ENCODE data around the gene ZNF665.
"Not testable (repeated sequence)": the region's sequence is repeated elsewhere in the genome, so short reads cannot be mapped to it uniquely, and the experiment has no call there.

ZNF665 gene

DNA sequence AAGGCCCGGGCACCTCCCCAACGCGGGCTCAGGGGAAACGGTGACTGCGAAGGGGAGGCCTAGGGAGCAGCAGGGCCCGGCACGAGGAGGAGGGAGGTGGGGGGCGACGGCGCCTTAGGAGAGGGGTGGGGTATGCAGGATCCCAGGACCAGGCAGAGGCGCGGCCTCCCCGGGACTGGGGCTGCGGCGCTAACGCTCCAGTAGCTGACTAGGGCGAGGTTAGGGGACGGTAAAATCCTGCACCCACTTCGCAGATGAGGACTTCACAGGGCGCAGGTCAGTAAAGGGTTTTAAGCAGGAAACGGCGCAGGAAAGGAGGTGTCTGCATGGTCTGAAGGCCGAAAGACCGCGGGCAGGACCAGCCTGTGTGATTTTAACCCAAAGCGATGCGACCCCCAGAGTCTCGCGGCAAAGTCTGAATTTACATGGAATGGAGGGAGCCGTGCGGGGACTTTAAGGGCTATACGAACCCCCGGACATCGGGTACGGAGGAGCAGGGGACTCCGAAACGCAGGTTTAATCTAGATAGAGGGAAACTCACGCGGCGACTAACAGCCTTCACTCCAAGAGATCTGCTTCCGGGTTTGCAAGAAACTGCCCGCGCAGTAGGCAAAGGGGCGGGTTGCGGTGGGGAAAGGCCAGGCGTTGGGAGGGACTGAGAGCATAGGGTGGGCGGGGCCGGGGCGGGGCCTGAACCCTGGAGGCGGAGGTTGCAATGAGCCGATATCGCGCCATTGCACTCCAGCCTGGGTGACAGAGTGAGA is at the start of gene ZNF665:
TSS of gene ZNF665 (minus strand) at position 588 of the 764 bp plus-strand sequence. CDS start 10,460 bp downstream, outside the sequence.
- TF ChIP-seq, protein P1, sequence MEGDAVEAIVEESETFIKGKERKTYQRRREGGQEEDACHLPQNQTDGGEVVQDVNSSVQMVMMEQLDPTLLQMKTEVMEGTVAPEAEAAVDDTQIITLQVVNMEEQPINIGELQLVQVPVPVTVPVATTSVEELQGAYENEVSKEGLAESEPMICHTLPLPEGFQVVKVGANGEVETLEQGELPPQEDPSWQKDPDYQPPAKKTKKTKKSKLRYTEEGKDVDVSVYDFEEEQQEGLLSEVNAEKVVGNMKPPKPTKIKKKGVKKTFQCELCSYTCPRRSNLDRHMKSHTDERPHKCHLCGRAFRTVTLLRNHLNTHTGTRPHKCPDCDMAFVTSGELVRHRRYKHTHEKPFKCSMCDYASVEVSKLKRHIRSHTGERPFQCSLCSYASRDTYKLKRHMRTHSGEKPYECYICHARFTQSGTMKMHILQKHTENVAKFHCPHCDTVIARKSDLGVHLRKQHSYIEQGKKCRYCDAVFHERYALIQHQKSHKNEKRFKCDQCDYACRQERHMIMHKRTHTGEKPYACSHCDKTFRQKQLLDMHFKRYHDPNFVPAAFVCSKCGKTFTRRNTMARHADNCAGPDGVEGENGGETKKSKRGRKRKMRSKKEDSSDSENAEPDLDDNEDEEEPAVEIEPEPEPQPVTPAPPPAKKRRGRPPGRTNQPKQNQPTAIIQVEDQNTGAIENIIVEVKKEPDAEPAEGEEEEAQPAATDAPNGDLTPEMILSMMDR (IDR thresholded peaks at IDR 0.05; ENCODE audit: borderline replicate concordance, insufficient read depth, low read depth, low read length) = no peak
- peak within 1 kb of the TSS; percentile 29 for H3K4me3 ChIP-seq (ENCODE audit: low read depth, low read length)

DNA sequence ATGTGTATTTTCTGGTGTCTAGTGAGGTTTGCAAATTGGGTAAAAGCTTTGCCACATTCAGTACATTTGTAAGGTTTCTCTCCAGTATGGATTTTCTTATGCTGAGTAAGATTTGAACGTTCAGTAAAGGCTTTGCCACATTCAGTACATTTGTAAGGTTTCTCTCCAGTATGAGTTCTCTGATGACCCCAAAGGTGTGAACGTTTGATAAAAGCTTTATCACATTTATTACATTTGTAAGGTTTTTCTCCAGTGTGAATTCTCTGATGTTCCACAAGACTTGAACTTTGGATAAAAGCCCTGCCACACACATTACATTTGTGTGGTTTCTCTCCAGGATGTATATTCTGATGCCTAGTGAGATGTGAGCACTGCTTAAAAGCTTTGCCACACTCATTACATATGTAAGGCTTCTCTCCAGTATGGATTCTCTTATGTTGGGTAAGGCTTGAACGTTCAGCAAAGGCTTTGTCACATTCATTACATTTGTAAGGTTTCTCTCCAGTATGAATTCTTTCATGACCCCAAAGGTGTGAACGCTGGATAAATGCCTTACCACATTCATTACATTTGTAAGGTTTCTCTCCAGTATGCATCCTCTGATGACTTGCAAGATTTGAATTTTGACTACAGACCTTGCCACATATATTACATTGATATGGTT is 44.1 kb upstream of the ZNF665 start:
- TF ChIP-seq, protein P1 (IDR thresholded peaks at IDR 0.05; ENCODE audit: borderline replicate concordance, insufficient read depth, low read depth, low read length) = no peak

DNA sequence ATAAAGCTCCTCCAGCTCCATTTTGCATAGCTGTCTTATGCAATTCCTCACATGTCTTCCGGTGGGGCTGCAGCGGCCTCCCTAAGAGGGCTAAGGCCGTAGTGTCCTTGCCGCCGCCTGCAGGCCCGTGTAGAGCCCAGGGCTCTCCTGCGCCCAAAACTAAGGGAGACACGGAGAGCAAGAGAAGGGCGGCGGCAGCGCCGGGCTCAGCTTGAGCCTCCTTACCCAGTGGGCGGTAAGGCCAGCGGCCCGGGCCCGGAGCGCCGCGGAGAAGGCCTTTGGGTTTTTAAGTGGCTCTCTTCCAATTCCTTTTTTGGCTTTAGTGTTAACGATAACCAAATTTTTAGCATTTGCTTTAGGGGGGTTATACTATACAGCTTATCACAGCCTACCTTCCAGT is 31.4 kb upstream of the ZNF665 start:
- TF ChIP-seq, protein P1 (IDR thresholded peaks at IDR 0.05; ENCODE audit: borderline replicate concordance, insufficient read depth, low read depth, low read length) = no peak
- H3K4me3 ChIP-seq (ENCODE audit: low read depth, low read length) = no peak overlapping the region

More for the DNA sequence above, 44.1 kb upstream of the ZNF665 start:
- no peak overlapping the region for H3K4me3 ChIP-seq (ENCODE audit: low read depth, low read length)

DNA sequence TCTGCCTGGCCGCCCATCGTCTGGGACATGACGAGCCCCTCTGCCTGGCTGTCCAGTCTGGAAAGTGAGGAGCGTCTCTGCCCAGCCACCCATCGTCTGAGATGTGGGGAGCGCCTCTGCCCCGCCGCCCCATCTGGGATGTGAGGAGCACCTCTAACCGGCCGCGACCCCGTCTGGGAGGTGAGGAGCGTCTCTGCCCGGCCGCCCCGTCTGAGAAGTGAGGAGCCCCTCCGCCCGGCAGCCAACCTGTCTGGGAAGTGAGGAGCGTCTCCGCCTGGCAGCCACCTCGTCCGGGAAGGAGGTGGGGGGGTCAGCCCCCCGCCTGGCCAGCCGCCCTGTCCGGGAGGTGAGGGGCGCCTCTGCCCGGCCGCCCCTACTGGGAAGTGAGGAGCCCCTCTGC is 29.6 kb upstream of the ZNF665 start:
- not testable (repeated sequence) for H3K4me3 ChIP-seq (ENCODE audit: low read depth, low read length)

DNA sequence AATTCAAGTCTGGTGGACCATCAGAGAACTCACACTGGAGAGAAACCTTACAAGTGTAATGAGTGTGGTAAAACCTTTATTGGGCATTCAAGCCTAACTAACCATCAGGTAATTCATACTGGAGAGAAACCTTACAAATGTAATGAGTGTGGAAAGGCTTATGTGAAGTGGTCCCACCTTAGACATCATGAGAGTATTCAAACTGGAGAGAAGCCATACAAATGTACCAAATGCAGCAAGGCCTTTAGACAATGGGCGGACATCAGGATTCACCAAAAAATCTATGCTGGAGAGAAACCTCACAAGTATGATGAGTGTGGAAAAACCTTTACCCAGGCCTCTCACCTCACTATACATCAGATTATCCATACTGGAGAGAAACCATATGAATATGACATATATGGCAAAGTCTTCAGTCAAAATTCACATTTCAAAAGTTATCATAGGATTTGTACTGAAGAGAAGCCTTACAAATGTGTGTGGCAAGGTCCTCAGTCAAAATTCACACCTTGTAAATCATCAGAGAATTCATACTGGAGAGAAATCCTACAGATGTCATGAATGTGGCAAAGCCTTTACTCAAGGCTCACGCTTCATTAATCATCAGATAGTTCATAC is 19.7 kb upstream of the ZNF665 start:
- H3K4me3 ChIP-seq (ENCODE audit: low read depth, low read length) = no peak overlapping the region
- TF ChIP-seq, protein P1 (IDR thresholded peaks at IDR 0.05; ENCODE audit: borderline replicate concordance, insufficient read depth, low read depth, low read length) = no peak

- H3K4me3 ChIP-seq (ENCODE audit: low read depth, low read length) = not testable (repeated sequence)
Measured at GRCh38 chr19:53211554-53211953, 18.4 kb upstream of the ZNF665 start.

DNA sequence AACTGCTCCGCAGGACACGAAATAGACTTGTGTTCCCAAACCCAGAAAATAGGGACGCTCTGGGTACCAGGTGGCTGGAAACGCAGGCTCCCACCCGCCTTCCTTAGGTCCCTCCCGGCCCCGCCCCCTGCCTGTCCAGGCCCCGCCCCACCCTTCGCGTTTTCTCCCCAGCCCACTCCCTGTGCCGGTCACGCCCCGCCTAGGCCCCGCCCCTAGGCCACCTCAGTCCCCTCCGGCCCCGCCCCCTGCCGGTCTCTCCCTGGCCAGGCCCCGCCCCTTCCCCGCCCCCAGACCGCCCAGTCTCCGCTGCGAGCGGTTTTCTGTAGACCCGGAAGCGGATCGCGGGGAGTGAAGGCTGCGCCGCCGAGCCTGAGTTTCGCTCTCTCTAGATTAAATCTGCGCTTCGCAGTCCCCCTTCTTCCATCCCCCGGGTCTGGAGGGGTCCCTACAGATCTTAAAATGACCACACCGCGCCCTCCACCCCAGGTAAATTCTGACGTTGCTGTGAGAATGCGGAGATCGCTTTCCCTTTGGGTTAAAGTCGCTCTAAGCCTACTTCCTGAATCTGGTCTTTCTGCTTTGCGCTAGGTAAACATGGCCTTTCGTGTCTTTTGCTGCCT is 3.7 kb upstream of the ZNF665 start:
- H3K4me3 ChIP-seq (ENCODE audit: low read depth, low read length) = peak overlapping the region; percentile 59
- TF ChIP-seq, protein P1 (IDR thresholded peaks at IDR 0.05; ENCODE audit: borderline replicate concordance, insufficient read depth, low read depth, low read length) = no peak

Measured in GM12875 (cell line).